K562 (cell line): ENCODE data around the gene PDLIM7. TPM values are rescaled to one million over a fixed set of nuclear protein-coding genes. Genes with fewer than 3 reads are reported as not detected.

Source experiments
- BRF2 ChIP-seq: IDR thresholded peaks from 3 replicates; pipeline ENCODE4 v1.6.1; 2011; ENCODE audit warnings: borderline replicate concordance, mild to moderate bottlenecking; ENCODE audit not compliant: insufficient read length, insufficient read depth
- CUX1 ChIP-seq: fragments of 200-800 bp; sonication (Bioruptor generic); IDR thresholded peaks from 2 replicates; pipeline ENCODE4 v1.6.1; 2016; ENCODE audit warnings: missing genetic modification characterization, missing compliant biosample characterization
- FOXM1 ChIP-seq, 2 experiments: fragments of 450-650 bp in 1 of 2; sonication (generic) in 1 of 2; formaldehyde crosslinking in 1 of 2; IDR thresholded peaks; 2 replicates each; pipeline versions ENCODE4 v1.6.1 to v1.9.0; 2017 to 2022; ENCODE audit warnings: low read depth in 2 of 2, mild to moderate bottlenecking in 2 of 2, missing genetic modification reagents in 1 of 2, moderate library complexity in 1 of 2
- FOXP1 ChIP-seq: sonication (generic); formaldehyde crosslinking; IDR thresholded peaks from 2 replicates; pipeline ENCODE4 v1.8.0; 2022; ENCODE audit warnings: mild to moderate bottlenecking, missing genetic modification reagents
- GTF2E2 ChIP-seq: fragments of 200-800 bp; sonication (Bioruptor generic); IDR thresholded peaks from 2 replicates; pipeline ENCODE4 v1.6.1; 2016; ENCODE audit warnings: missing genetic modification characterization, missing compliant biosample characterization
- HDAC2 ChIP-seq: fragments of 450-650 bp; IDR thresholded peaks from 2 replicates; pipeline ENCODE4 v1.6.1; 2016; ENCODE audit warnings: mild to moderate bottlenecking
- KDM1A ChIP-seq, 2 experiments: fragments of 450-650 bp; IDR thresholded peaks; 2 replicates each; pipeline ENCODE4 v1.6.1; 2016; ENCODE audit warnings: mild to moderate bottlenecking in 2 of 2
- SIN3A ChIP-seq, 2 experiments: fragments of 150-350 bp in 1 of 2; IDR thresholded peaks; 2 replicates each; pipeline ENCODE4 v1.6.1; 2011 to 2016; ENCODE audit warnings: borderline replicate concordance in 2 of 2, low read depth in 2 of 2, low read length in 2 of 2, mild to moderate bottlenecking in 2 of 2, moderate library complexity in 2 of 2; ENCODE audit not compliant: control insufficient read depth in 1 of 2
- SMARCE1 ChIP-seq: fragments of 450-650 bp; IDR thresholded peaks from 2 replicates; pipeline ENCODE4 v1.7.1; 2016; ENCODE audit warnings: mild to moderate bottlenecking
- SREBF1 ChIP-seq: fragments of 150-350 bp; IDR thresholded peaks from 2 replicates; pipeline ENCODE4 v1.6.1; 2014; ENCODE audit warnings: antibody characterized with exemption, low read depth, low read length, borderline replicate concordance
- TGIF2 ChIP-seq: sonication (generic); formaldehyde crosslinking; IDR thresholded peaks from 2 replicates; pipeline ENCODE4 v1.8.1; 2022; ENCODE audit warnings: mild to moderate bottlenecking, missing genetic modification reagents, moderate library complexity
- ZKSCAN3 ChIP-seq: fragments of 250-450 bp; sonication (Bioruptor Pico); IDR thresholded peaks from 2 replicates; pipeline ENCODE4 v1.4.0; 2020
- ZKSCAN8 ChIP-seq: fragments of 200-800 bp; sonication (Bioruptor generic); IDR thresholded peaks from 2 replicates; pipeline ENCODE4 v1.6.1; 2016; ENCODE audit warnings: missing genetic modification characterization, missing compliant biosample characterization
- ZNF408 ChIP-seq: fragments of 250-450 bp; sonication (Bioruptor Pico); IDR thresholded peaks from 2 replicates; pipeline ENCODE4 v1.4.0; 2020; ENCODE audit warnings: low read depth, mild to moderate bottlenecking, moderate library complexity
- ZNF707 ChIP-seq: fragments of 250-450 bp; sonication (Bioruptor Pico); conservative IDR thresholded peaks from 2 replicates; pipeline ENCODE4 v1.8.0; 2022; ENCODE audit warnings: inconsistent platforms, mild to moderate bottlenecking, moderate library complexity
- polyA plus RNA-seq, 8 experiments: library from polyadenylated mRNA; depleted of rRNA in 4 of 8; stranded (reverse) in 5 of 8; unstranded in 3 of 8; fragments of >200 nt; fragmentation: Nextera tagmentation in 2 of 8; fragmentation: Illumina TruSeq in 1 of 8; extraction: Ambion mirVana in 2 of 8; extraction: Trizol in 1 of 8; gene quantifications; 2 replicates each; pipeline versions ENCODE4 v1.2.1 to v1.2.3, GENCODE V29; 2011 to 2014; ENCODE audit warnings: inconsistent platforms in 1 of 8, missing spikeins in 1 of 8
- total RNA-seq, 7 experiments: library from RNA; depleted of rRNA in 6 of 7; stranded (reverse); fragments of >200 nt in 6 of 7; fragmentation: Illumina TruSeq in 2 of 7; extraction: Trizol in 2 of 7; gene quantifications; 2 replicates each; pipeline versions ENCODE4 v1.2.1 to v1.2.3, GENCODE V29; 2011 to 2021; ENCODE audit warnings: low replicate concordance in 1 of 7
- TF ChIP-seq, protein P1 (sequence below): fragments of 450-650 bp; IDR thresholded peaks from 2 replicates; pipeline ENCODE4 v1.6.1; 2017; ENCODE audit warnings: antibody characterized with exemption, mild to moderate bottlenecking

The PDLIM7 gene
- total and polyA plus RNA-seq, 9 of the 15 experiments (the other 6 are each of a cell fraction or from before 2014, with no cell fraction given), result 2.1 to 124 (median 32.6) TPM

DNA sequence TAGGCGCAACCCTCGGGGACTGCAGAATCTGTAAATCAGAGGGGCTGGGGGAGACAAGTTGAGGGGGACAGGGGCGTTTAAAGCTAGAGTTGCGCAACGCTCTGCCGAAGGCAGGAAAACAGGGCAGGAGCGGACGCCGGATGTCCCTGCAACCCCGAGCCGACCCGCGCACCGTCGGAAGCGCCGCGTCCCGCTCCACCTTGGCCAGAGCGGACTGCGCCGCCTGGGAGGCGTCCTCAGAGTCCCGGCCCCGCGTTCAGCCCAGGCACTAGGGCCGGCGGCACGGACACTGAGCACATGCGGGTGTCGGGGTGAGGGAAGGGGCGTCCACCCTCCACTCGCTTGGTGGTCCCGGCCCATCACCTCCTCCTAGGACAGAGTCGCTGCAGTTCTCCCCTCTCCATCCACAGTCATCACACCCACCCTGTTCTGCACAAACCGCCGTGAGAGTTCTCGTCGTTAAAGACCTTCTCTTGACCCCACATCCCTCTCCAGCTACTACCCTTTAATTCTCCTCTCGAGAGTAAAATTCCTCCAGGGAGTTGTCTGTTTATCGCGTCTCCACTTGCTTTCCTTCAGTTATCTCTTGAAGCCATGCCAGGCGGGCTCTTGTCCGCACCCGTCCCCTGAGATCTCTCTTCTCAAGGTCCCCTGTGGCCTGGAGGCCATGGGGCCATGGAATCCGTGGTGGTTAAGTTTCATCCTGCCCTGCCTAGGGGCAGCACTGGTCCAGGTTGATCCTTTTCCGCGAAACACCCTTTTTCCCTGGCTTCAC is 796 bp upstream of the PDLIM7 start (continued):
- TF ChIP-seq, protein P1, sequence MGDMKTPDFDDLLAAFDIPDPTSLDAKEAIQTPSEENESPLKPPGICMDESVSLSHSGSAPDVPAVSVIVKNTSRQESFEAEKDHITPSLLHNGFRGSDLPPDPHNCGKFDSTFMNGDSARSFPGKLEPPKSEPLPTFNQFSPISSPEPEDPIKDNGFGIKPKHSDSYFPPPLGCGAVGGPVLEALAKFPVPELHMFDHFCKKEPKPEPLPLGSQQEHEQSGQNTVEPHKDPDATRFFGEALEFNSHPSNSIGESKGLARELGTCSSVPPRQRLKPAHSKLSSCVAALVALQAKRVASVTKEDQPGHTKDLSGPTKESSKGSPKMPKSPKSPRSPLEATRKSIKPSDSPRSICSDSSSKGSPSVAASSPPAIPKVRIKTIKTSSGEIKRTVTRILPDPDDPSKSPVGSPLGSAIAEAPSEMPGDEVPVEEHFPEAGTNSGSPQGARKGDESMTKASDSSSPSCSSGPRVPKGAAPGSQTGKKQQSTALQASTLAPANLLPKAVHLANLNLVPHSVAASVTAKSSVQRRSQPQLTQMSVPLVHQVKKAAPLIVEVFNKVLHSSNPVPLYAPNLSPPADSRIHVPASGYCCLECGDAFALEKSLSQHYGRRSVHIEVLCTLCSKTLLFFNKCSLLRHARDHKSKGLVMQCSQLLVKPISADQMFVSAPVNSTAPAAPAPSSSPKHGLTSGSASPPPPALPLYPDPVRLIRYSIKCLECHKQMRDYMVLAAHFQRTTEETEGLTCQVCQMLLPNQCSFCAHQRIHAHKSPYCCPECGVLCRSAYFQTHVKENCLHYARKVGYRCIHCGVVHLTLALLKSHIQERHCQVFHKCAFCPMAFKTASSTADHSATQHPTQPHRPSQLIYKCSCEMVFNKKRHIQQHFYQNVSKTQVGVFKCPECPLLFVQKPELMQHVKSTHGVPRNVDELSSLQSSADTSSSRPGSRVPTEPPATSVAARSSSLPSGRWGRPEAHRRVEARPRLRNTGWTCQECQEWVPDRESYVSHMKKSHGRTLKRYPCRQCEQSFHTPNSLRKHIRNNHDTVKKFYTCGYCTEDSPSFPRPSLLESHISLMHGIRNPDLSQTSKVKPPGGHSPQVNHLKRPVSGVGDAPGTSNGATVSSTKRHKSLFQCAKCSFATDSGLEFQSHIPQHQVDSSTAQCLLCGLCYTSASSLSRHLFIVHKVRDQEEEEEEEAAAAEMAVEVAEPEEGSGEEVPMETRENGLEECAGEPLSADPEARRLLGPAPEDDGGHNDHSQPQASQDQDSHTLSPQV, result 0 out of 2 replicates have a peak, but pooled peaks have one; percentile 58
- peak; percentile 67; the same call in 1 of the 2 replicates for TF ChIP-seq FOXP1
- no peak for TF ChIP-seq ZNF408 (CRISPR knock-in tag)
- TF ChIP-seq ZKSCAN8 (CRISPR knock-in tag), result no peak
- 0 out of 4 replicates have a peak, but pooled peaks of 1 of the 2 experiments have one; percentile 7 for TF ChIP-seq KDM1A (IDR thresholded peaks at IDR 0.05)
- peak; percentile 27; the same call in 1 of the 2 replicates for TF ChIP-seq SMARCE1
- TF ChIP-seq SIN3A (IDR thresholded peaks at IDR 0.05; ENCODE audit: borderline replicate concordance in 2 of 2, control insufficient read depth in 1 of 2, low read depth in 2 of 2, low read length in 2 of 2), result 0 out of 4 replicates have a peak, but pooled peaks have one; percentile 11 to 55
- 0 out of 2 replicates have a peak, but pooled peaks have one; percentile 38 for TF ChIP-seq TGIF2 (CRISPR knock-in tag)
- TF ChIP-seq BRF2, result no peak
- no peak for TF ChIP-seq GTF2E2
- 0 out of 2 replicates have a peak, but pooled peaks have one; percentile 7 for TF ChIP-seq HDAC2
- no peak for TF ChIP-seq ZNF707 (CRISPR knock-in tag)
- no peak for TF ChIP-seq ZKSCAN3 (CRISPR knock-in tag)
- no peak; the same call in 1 of the 2 replicates for TF ChIP-seq FOXM1 (IDR thresholded peaks at IDR 0.05; ENCODE audit: low read depth)
- TF ChIP-seq FOXM1 (CRISPR knock-in tag; IDR thresholded peaks at IDR 0.05; ENCODE audit: low read depth), result no peak
- no peak for TF ChIP-seq SREBF1
- TF ChIP-seq CUX1, result no peak
